Measurements from ENCODE around the gene ESRRB.
"Not testable (repeated sequence)": the region's sequence is repeated elsewhere in the genome, so short reads cannot be mapped to it uniquely, and the experiment has no call there.

Gene ESRRB

DNA sequence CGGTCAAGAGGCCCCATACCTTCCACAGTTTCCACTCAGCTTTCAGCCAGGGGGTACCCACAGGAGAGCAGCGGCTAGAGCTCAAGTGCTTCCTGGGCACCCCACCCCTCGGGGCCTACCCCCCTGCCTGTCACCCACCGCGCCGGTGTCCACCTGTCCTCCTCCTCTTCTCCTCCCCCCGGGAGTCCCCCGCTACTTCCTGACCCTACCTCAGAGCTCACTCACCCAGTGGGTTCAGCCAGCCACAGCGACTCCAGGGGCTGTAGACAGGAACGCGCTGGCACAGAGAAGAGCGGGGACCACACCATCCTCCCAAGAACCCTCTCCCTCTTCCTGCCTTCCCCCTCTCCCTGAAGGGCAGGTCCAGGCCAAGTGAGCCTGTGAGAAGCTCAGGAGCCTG lies 123.0 kb downstream of the ESRRB start:
- no peak for DNase-seq

DNA sequence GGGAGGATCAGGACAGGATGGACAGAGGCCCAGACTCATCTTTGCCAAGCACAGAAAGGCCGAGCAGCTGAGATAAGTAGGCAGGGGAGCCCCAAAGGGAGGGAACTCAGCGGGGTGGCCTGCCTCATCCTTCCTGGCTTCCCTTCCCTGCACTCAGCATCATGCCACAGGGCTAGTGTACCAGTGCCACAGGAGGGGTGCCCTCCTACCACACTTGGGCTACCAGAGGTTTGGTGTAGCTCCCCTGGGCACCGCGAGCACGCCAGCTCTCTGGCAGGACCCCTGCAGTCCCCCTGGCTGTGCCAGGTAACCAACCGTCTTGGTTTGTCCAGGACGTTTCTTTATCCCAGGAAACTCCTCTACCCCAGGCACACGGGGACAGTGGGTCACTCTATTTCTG lies 123.5 kb downstream of the ESRRB start:
- no peak for DNase-seq

DNA sequence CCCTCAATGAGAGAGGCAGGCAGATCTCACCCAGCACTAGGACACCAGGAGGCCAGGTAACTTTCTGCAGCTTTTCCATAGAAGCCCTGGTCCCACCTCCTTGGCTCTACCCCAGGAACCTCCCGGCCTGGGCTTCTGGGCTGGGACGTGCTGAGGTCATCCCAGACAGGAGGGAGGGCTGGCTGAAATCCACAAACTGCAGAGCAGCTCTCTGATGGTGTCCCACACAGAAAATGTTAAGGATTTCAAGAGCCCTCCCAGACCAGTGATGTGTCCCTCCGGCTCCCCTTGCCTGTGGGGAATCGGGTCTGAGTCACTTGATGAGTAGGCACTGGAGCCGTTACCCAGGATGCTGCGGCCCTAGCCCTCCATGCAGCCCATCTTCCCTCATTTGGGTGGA lies 124.1 kb downstream of the ESRRB start:
- no peak for DNase-seq

DNA sequence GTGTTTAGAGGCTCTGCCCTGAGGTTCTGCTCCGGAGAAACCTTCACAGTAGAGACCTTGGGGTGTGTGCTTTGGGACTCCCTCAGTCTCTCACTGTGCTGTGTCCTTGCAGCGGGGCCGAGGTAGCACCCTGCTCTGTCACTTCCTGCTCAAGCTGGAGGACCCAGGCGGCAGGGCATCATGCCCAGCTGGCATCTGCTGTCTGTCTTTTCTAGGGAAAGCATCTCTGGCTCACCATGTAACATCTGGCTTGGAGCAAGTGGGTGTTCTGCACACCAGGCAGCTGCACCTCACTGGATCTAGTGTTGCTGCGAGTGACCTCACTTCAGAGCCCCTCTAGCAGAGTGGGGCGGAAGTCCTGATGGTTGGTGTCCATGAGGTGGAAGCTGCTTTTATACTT lies 124.5 kb downstream of the ESRRB start:
- no peak for DNase-seq

DNA sequence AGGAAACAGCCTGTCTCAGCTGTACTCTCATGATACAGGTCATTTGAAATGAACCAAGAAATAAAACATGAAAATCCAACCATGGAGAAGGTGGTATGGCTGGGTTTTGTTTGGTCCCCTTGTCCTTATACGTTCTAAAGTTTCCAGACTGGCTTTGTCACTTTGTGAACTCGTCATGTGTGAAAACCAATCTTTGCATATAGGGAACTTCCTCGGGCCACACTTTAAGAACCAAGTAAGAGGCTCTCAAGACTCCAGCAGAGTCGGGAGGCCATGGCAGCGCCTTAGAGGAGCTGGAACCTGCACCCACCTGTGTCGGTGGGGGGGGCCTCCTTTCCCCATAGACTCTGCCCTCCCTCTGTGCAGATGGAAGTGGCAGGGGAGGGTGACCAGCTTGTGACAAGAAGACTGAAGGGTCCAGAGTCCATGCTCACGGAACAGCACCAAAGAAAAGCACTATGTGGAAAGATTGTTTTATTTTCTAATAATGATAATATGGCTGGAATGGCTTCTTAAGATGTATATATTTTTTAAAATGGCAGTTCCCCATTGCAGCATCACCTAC lies 125.3 kb downstream of the ESRRB start:
- DNase-seq: no peak

DNA sequence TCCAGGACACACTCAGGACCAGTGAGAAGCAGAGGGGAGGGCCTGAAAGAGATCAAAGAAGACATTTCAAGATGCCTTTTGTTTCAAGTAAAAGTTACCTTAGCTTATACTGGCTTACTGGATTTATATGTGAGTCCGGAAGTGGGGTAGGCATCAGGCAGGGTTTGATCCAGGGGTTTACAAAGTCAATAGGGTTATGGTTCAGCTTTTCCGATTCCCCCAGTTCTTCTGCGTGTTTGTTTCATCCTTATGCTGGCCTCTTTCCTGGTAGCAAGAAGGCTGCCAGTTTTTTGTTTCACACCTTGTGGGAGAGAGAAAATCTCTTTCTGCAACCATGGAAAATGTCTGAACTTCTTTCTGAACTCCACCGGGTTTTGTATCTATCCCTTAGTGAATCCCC lies 126.3 kb downstream of the ESRRB start:
- DNase-seq: no peak

DNA sequence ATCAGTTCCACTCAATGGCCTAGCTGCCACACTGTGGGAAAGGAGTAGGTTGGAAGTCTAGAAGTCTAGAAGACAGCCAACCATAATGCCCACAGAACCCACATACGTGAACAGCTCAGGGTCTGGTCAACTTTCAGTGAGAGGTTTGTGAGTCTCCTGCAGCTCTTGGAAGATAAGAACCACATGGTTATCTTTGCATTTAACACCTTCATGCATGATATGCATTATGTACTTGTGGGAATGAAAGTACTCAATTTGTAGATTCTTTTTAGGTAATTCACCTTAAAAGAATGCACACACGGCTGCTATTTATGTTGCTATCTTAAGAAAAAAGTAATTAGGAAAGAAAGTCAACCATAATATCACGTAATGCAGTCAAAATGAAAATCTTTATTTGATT lies 126.7 kb downstream of the ESRRB start:
- no peak for DNase-seq

DNA sequence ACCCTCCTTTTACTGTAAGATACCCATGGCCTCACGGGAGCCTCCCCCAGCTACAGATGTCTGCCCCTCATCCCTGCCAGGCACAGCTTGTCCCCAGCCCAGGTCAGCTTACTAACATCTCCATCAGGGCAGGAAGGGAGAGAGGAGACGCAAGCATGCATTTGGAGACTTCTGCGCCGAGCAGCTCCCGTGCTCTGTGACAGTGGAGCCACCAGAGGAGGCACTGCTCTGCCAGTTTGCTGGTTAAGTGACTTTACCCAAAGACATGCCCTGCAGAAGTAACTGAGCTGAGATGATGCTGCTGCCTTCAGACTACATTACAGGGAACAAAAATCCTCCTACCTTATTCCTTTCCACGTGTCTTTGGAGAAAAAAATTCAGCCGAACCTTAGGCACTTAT lies 133.4 kb downstream of the ESRRB start:
- no peak for DNase-seq

DNA sequence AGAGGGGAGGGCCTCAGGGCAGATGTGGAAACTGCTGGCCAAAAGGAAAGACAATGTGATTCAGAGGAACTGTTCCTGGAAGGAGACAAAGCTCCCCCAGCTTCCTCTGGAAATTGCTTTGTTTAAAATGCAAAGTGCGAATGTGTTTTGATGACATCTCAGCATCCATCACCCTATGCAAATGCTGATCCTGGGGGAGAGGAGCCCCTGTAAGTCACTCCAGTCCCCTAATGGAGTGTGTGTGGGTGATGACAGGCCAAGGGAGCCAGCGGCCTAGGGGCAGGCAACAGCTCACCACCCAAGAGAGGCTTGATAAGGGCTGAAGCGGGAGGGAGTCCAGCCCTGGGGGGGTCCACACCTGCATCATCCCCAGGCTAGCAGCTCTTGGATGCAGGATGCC lies 134.2 kb downstream of the ESRRB start:
- DNase-seq: no peak

DNA sequence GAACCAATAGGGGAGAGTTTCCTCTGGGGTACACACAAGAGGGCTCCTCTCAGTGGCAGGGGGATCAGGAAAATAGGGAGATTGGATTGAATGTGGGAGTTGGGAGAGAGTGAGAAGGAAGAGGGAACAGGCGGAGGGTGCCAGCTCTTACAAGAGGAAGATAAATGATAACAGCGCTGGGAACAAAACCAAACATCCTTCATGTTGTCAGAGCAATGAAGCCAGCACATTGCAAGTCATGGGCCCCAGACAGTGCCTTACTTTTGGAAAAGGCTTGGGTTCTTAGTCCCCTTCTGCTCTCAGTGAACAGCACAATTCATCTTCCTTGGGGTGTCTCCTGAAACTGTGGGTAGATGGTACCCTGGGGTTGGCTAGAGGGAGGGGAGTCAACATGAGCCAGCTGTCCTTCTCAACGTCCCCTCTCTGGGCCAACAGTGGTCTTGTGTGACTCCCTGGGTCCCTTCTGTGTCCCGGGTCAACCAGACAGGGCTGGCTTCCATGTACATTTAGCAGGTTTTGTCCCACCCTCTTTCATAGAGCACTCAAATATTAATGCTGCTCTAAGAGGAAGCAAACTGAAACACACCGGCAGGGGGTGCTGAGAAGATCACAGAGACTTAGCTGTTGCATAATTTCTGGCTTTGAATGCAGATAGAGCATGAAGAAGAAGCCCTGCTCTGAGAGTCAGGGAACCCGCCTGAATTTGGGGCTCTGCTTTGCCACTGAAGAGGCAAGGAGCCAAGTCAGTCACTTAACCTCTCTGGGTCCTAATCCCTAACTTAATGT lies 138.5 kb downstream of the ESRRB start:
- DNase-seq: no peak

DNA sequence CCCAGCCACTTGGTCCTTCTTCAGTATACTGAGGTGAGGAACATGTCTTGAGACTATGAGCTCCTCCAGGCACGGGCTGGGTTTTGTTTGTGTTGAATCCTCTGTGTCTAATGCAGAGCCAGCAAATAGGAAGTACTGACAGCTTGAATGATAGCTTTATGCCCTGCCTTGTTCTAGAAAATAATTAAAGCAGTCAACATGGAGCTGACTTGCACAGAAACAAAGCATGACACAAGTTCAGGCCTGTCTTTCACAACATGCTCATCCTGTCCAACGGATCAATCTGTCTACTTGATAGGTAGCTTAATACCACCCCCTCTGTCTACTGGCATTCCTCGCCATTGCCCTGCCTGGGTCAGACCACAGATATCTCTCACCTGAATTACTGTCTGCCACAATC lies 140.9 kb downstream of the ESRRB start:
- no peak for DNase-seq

DNA sequence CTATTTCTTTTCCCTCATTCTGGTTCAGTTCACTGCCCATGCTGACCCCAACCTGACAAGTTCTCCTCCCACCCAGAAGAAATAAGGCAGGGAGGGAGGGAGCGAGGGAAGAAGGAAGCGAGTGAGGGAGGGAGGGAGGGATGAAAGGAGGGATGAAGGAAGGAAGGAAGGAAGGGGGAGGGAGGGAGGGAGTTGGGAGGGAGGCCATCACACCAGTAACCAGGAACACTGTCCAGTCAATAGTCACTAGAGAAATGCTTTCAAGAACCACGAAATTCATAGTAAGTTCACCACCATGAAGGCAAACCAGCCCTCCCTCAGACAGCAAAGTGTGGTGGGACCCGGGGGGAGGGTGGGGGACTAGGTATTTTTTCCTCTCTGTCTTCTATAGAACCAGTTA lies 142.4 kb downstream of the ESRRB start:
- DNase-seq: no peak

DNA sequence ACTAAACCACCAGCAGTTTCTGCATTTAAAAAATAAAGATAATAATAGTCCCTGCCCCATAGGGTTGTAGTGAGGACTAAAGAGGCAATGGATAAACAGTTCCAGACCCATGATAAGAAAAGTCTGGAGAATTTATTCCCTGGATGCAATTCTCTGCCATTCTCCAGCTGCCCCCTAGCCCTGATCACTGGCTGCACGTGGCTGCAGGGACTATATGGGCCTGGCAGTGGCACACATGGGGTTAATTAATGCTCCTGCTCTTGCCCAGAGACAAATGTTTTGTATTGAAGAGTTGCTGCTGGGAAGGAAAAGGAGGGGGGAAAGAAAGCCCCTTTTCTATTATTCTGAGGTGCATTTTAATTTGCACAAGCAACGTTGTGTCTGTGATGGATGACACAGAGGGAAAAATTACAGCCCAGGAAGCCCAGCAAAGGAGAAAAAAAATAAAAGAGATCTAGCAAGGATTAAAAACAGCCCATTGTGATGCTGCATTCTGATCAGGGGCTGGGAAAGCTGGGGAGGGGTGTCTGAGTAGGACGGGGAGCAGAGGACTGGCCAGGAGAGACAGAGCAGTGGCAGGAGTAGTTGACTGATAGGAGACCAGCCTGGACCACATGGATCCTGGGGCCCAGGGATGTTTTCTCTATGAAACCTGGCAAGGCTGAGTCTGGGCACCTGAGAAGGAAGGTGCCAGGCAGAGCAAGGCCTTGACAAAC lies 149.3 kb downstream of the ESRRB start:
- DNase-seq: no peak

DNA sequence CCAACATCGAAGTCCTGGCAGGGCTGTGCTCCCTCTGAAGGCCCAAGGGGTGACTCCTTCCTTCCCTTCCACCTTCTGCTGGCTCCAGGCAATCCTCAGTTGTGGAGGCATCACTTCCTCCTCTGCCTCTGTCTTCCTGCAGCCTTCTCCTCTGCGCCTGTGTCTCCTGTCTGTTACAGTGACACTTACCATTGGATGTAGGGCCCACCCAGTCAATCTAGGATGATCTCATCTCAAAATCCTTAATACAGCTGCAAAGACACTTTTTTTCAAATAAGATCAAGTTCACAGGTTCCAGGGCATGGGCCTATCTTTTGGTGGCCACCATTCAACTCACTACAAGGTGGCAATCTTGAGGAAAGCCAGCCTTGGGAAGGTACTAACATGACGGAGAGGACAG lies 155.1 kb downstream of the ESRRB start:
- no peak for DNase-seq

DNA sequence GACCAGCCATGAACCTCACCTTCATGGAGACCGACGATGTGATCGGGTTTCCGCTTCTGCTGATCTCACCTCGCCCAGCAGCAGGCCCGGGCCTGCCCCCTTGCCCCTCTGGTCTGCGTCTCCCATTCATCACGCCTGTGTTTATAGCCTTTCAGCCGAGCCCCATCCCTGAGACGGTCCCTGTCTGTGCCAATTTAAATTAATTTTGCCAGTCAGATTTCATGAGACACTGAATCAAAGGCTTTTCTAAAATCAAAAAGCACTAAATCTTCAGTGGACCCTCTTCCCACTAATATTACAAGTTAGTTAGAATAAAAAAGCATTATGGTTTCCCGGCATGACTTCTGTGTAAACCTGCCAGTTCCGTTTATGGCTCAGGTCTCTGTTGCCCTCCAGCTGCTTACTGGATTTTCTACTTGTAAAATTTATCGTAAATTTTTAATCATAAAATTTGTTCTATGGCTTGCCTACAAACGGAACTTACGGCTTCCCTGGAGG lies 155.9 kb downstream of the ESRRB start:
- no peak for DNase-seq

DNA sequence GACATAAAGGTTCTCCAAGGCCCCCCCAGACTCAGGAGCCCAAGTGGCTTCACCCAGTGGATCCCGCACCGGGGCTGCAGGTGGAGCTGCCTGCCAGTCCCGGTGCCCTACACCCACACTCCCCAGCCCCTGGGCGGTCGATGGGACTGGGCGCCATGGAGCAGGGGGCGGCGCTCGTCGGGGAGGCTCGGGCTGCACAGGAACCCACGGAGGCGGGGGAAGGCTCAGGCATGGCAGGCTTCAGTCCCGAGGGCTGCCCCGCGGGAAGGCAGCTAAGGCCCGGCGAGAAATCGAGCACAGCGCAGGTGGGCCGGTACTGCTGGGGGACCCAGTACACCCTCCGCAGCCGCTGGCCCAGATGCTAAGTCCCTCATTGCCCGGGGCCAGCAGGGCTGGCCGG lies 160.7 kb downstream of the ESRRB start:
- DNase-seq: not testable (repeated sequence)

DNA sequence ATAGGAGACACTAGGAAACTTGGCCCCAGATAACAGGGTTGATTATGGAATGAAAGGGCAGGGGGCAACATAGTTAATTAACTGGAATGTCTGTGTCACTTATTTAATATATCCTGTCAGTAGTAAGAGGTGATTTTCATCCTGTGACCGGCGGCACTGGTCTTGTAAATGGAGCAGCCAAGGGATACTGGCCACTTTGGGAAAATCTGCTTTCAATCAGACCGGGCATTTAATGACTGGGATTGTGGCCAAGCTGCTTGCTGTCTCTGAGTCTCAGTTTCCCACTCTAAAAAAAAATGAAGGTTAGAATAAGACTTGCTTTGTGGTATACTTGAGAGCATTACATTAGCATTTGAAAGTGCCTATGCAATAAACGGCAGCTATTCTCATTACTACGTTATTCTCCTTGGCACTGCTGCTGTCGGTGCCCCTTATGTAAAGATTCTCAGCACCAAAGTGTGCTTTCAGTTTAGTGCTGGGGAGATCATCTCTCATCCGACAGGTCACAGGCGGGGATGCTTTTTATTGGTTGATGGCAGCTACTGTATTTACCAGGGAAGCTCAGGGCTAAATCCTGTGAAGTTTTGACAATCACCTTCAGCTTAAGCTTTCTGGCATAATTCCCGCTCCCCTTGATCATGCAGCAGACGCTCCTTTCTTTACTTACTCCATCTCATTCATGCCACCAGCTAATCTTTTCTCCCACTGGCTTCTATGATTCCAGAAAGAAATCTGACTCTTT lies 162.1 kb downstream of the ESRRB start:
- DNase-seq: no peak

DNA sequence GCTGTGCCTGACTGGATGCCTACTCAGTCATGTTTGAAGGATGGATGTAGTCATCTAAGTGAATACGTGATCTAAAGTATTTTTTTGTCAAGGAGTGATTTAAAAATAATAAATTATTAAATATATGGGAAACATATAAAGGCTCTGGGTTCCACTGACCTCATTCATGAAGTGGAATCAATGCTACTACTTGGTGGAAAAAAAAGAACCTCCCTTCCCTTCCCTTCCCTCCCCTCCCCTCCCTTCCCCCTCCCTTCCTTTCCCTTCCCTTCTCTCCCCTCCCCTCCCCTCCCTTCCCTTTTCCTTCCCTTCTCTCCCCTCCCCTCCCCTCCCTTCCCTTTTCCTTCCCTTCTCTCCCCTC lies 162.7 kb downstream of the ESRRB start:
- no peak for DNase-seq

DNA sequence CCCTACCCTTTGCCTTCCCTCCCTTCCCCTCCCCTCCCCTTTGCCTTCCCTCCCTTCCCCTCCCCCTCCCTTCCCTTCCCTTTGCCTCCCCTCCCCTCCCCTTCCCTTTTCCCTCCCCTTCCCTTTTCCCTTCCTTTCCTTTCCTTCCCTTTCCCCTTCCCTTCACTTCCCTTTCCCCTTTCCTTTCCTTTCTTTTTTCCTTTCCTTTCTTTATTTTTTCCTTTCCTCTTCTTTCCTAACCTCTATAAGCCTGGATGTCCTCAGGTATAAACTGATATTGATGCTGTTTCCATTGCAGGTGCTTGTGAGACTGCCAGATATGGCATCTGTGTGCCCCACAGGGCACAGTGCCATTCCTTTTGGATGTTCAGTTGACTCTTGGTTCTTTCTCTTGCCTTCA lies 163.2 kb downstream of the ESRRB start:
- no peak for DNase-seq

DNA sequence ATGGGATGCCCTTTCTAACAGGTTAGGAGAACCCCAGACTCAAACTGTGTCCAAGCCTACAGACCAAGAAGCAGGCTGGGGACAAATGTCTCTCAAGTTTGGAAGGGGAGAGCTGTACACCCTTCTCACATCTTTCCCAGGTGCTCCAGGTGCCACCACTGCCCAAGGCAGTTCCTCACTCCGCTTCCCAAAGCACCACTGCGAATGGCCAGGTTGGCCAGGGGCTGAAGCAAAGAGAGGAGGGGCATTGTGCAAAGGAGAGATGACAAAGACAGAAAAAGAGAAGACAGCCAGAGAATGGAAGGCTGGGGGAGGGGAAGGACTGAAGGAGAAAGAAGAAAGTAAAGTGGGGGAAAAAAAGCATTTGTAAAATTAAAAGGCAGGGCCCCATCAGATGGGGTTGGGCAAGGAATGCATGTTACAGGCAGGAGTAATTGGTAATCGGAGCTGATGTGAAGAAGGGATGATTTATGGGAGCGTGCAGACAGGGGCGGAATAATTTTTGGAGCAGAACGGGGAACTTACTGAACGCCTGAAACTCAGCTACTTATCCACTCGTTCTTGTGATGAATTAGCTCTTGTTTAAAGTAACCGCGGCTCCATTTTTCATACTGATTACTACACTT lies 165.8 kb downstream of the ESRRB start:
- DNase-seq: no peak

DNA sequence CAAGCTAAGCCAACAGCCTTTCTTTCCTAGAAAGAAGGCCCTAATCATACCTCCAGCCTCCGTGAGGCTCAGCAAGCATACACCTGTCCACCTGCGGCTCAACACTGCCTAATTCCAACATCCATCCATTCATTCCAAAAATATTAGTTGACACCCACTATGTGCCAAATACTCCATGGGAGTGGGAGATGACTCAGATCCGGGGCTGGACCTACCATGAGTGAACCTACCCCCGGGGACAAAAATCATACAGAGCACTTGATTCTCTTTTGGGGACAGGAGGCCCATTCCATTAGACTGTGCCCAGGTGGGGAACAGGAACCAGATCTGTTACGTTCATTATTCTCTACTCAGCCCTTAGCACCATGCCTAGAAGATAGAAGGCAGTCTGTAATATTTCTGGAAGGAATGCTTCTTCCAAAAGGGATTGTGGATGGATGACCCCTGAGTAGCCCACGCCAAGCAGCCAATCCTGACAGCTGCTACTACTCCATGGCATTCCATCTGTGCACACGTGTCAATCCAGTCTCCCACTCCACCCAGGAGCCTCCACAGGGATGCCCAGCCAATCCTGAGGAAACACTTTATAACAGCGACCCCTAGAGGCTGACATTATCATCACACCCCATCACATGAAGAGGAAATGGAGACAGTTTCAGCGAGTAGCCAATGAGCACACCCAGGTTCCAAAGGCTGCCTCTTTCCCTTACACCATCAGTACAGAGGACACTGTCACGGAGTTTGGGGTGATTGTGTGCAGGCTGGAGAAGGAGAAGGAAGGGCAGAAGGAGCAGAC lies 170.7 kb downstream of the ESRRB start:
- no peak for DNase-seq

DNA sequence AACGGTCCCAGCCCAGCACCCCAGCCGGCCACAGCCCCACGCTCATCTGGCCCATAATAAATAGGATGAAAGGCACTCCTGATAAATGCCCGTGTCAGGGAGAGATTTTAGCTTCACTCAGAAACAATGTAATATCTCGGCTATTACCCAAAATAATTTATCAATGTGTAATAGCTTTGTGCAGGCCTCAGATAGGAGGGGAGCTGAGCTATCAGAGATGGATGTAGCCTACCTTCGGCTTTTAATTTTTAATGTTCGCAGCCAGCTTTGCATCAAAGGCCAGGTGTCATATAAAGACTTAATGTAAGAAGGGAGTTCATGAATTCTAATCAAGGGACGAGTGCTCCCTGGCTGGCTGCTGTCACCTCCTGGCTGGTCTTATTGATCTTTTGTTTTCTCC lies 171.9 kb downstream of the ESRRB start:
- DNase-seq: no peak

Measured in effector CD8-positive, alpha-beta T cell (primary cell).